GM18526 (cell line): ENCODE data around the gene NEDD8.
A peak's percentile ranks its signal among the peaks of the same experiment; 100 is the strongest.

Source experiments
- POLR2A ChIP-seq: IDR thresholded peaks from 3 replicates; pipeline ENCODE4 v1.6.1; 2011; ENCODE audit not compliant: insufficient read length; ENCODE audit errors: extremely low read depth

Gene NEDD8

GRCh38 chr14:24198814-24199524 is 33.2 kb downstream of the NEDD8 start:
- no peak for TF ChIP-seq POLR2A

DNA sequence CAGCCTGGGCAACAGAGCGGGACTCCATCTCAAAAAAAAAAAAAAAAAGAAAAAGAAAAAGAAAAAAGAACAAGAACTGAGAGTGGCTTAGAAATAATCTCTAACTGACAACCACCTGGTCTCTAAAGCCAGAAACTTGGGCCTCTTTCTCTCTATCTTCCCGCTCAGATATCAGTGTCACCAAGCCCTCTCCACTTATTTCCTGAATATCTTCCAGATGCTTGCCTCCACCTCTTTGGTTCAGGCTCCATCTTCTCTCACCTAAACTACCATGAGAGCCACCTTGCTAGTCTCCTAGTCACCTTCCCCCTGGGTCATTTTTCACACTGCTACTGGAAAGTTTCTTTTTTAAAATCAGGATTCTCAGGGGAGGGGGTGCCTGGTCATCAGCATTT is 35.1 kb downstream of the NEDD8 start:
- no peak for TF ChIP-seq POLR2A

DNA sequence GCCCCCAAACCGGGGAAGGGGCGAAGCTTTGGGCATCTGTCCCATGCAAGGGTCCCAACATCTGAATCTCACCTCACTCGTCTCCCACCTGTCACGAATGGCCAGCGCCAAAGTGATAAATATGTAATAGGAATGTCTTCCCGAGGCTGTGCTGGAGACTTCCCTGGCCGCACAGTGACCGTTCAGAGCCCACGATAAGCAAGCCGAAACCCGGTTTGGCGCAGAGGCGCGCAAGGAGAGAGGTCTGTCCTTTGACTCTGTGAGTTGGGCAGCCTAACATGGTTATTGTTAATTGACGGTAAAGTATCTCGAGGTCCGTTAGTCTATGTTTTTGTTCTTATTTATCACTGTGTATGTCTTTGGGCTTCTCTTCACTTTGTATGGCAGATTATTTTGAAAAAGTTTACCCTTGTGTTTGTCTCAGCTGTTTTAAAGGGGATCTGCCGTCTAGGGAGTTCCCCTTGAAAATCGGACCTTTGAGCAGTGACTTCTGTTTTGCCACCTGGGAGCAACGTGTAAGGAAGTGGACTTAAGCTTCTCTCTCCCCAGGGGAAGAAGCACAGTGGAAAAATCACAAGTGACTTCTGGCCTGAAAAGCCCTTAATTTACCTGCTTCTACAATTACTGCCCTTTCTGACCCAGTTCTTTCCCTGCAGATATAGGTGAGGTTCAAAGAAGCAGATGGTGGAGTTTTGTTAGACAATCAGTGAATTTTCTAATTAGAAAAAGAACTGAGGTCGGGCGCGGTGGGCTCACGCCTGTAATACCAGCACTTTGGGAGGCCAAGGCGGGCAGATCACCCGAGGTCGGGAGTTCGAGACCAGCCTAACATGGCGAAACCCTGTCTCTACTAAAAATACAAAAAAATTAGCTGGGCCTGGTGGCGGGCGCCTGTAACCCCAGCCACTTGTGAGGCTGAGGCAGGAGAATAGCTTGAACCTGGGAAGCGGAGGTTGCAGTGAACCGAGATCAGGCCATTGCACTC is 35.8 kb downstream of the NEDD8 start:
- TF ChIP-seq POLR2A, result no peak

GRCh38 chr14:24195186-24196070 is 36.7 kb downstream of the NEDD8 start, which contains the start of gene TM9SF1:
TM9SF1 (minus strand) TSS chr14:24195441; CDS start chr14:24195019, 422 bp downstream.
- peak; percentile 76 for TF ChIP-seq POLR2A

GRCh38 chr14:24194873-24195185 is 37.3 kb downstream of the NEDD8 start:
- TF ChIP-seq POLR2A, result no peak

GRCh38 chr14:24194186-24194872 is 37.8 kb downstream of the NEDD8 start:
- no peak for TF ChIP-seq POLR2A

GRCh38 chr14:24192933-24193332 is 39.2 kb downstream of the NEDD8 start:
- TF ChIP-seq POLR2A, result no peak

GRCh38 chr14:24190416-24190815 is 41.8 kb downstream of the NEDD8 start:
- no peak for TF ChIP-seq POLR2A

- TF ChIP-seq POLR2A, result no peak
Observed at GRCh38 chr14:24189460-24189859, 42.7 kb downstream of the NEDD8 start.

- no peak for TF ChIP-seq POLR2A
Observed at GRCh38 chr14:24189059-24189375, 43.1 kb downstream of the NEDD8 start.

DNA sequence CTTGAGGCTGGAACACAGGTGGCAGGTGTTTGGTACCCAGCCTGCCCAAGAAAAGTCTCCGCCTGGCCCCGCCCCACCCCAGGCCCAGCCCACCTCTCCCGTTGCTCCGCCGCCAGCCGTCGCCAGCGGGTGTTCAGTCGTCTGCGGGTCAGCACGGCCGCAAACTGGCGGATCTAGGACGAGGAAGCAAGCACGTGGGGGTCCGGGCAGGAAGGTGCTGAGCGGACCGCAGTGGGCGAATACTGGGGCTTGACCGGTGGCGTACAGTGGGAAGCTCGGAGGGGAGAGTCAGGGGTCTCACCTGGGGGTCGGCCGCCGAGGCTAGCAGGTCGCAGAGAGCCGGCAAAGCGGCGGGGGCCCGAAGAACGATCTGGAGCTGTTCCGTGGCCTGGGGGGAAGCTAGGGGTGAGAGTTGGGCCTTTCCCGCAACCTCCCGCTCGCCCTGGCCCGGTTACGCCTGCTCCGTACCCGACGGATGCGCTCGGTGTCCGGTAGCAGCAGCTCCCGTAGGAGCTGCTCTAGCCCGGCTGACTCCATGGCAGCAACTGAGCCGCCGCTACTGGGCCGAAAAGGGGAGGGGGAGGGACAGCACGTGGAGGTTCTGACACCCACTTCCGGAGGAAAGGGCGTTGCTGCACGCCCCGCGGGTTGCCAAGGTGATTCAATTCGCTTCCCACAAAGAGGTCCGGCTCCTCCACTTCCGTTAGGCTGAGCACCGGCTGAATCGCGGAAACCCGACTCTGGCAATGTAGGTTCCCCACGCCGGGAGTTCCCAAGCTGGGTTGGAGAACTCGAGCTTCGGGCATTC is 43.7 kb downstream of the NEDD8 start, which contains the start of gene IPO4:
IPO4 (minus strand) TSS at position 566 of the 808 bp plus-strand sequence; CDS start at position 537, 29 bp downstream.
- TF ChIP-seq POLR2A, result peak; percentile 80

- no peak for TF ChIP-seq POLR2A
Observed at GRCh38 chr14:24187539-24187915, 44.6 kb downstream of the NEDD8 start.

GRCh38 chr14:24186831-24187538 is 45.2 kb downstream of the NEDD8 start:
- no peak for TF ChIP-seq POLR2A

DNA sequence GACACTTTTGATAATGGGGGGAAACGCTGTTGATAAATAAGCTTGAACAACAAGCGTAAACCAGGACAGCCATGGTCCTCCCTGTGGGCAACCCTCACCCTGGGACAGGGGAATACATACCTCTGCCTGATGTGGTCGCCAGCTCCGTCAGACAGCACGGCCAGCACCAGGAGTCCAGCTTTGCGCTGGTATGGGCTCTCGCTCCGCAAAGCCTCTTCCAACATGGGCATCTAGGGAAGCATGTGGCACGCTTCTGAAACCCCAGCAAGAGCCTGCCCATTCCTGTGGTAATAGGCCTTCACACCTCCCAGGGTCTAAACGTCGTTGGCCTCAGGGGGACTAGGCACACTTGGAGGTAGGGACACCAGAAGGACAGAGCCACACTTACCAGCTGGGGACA is 46.4 kb downstream of the NEDD8 start:
- no peak for TF ChIP-seq POLR2A

GRCh38 chr14:24185026-24185425 is 47.1 kb downstream of the NEDD8 start:
- no peak for TF ChIP-seq POLR2A
